ENCODE data around the gene ADAMTS18. TPM values are rescaled to one million over a fixed set of nuclear protein-coding genes. Genes with fewer than 3 reads are reported as not detected.

The ADAMTS18 gene
- polyA plus RNA-seq, 1 of the 3 experiments (the other 2 are of a cell fraction) = under 0.01 TPM

GRCh38 chr16:77327717-77328116 is 107.1 kb downstream of the ADAMTS18 start:
- TF ChIP-seq MAX (IDR thresholded peaks at IDR 0.05; ENCODE audit: low read depth) (no peak), RCOR1 (IDR thresholded peaks at IDR 0.05; ENCODE audit: low read length) (no peak), EP300 (IDR thresholded peaks at IDR 0.05; ENCODE audit: borderline replicate concordance in 1 of 2, low read depth in 1 of 2, low read length in 1 of 2) (no peak), GATA2 (CRISPR knock-in tag; IDR thresholded peaks at IDR 0.05) (no peak)
- TF ChIP-seq, protein P1, sequence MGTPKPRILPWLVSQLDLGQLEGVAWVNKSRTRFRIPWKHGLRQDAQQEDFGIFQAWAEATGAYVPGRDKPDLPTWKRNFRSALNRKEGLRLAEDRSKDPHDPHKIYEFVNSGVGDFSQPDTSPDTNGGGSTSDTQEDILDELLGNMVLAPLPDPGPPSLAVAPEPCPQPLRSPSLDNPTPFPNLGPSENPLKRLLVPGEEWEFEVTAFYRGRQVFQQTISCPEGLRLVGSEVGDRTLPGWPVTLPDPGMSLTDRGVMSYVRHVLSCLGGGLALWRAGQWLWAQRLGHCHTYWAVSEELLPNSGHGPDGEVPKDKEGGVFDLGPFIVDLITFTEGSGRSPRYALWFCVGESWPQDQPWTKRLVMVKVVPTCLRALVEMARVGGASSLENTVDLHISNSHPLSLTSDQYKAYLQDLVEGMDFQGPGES (IDR thresholded peaks at IDR 0.05; ENCODE audit: low read depth, low read length) = no peak

DNA sequence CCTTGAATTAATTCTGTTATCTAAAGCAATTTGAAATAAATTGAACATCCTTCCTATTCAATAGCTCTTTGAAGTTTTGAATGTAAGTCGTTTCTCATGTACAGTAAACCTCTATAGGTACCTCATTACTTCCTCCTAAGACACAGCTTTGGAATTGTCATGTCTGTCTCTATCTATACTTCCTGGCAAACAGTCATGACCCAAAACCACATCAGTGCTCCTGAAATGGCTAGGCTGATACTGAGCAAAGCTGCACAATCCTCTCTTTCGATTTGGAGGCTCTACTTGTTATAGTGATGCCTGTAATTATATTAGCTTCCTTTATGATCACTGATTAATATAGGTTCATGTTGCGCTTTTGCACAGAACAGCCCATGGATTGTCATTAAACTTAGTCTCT is 110.1 kb downstream of the ADAMTS18 start:
- Histone ChIP-seq H3F3A (replicated peaks; ENCODE audit: insufficient read depth) (no peaks in the 10 kb centered on the region), H4K20me1 (ENCODE audit: insufficient read depth) (no peaks in the 10 kb centered on the region), H3K27me3 (ENCODE audit: insufficient read depth) (no peaks in the 10 kb centered on the region), H2AFZ (ENCODE audit: low read depth) (no peak overlapping the region), H3K27ac (ENCODE audit: low read depth in 2 of 2, low read length in 1 of 2) (no peak overlapping the region), H3K9me2 (no peaks in the 10 kb centered on the region), H3K4me1 (ENCODE audit: control insufficient read depth in 1 of 2, insufficient read depth in 2 of 2, low read depth in 1 of 2, low read length in 1 of 2) (no peaks in the 10 kb centered on the region), H3K36me3 (replicated peaks in 1 of 2; ENCODE audit: control insufficient read depth in 1 of 2, insufficient read depth in 2 of 2, low read length in 1 of 2) (no peaks in the 10 kb centered on the region), H3K4me3 (ENCODE audit: low read depth in 2 of 2, low read length in 1 of 2) (no peak overlapping the region), H3K9me3 (no peaks in the 10 kb centered on the region), H3K4me2 (no peak overlapping the region), H3K9ac (no peak overlapping the region), H3K79me2 (ENCODE audit: insufficient read depth) (no peaks in the 10 kb centered on the region)
- ChIA-PET POLR2A (no interaction called here), CTCF (interaction anchor here (1.0 kb wide), 1 partner anchor 31 kb away, joined by 4 read pairs; no protein-coding TSS in a partner anchor)
- no peak for DNase-seq
- TF ChIP-seq RAD21 (IDR thresholded peaks at IDR 0.05; ENCODE audit: low read length) = no peak
- no peak for TF ChIP-seq TEAD4 (IDR thresholded peaks at IDR 0.05; ENCODE audit: borderline replicate concordance, insufficient read depth)
- TF ChIP-seq RCOR1 (IDR thresholded peaks at IDR 0.05; ENCODE audit: low read length) = no peak
- TF ChIP-seq, protein P2, sequence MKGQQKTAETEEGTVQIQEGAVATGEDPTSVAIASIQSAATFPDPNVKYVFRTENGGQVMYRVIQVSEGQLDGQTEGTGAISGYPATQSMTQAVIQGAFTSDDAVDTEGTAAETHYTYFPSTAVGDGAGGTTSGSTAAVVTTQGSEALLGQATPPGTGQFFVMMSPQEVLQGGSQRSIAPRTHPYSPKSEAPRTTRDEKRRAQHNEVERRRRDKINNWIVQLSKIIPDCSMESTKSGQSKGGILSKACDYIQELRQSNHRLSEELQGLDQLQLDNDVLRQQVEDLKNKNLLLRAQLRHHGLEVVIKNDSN (IDR thresholded peaks at IDR 0.05; ENCODE audit: borderline replicate concordance, low read depth) = no peak
- TF ChIP-seq, protein P3, sequence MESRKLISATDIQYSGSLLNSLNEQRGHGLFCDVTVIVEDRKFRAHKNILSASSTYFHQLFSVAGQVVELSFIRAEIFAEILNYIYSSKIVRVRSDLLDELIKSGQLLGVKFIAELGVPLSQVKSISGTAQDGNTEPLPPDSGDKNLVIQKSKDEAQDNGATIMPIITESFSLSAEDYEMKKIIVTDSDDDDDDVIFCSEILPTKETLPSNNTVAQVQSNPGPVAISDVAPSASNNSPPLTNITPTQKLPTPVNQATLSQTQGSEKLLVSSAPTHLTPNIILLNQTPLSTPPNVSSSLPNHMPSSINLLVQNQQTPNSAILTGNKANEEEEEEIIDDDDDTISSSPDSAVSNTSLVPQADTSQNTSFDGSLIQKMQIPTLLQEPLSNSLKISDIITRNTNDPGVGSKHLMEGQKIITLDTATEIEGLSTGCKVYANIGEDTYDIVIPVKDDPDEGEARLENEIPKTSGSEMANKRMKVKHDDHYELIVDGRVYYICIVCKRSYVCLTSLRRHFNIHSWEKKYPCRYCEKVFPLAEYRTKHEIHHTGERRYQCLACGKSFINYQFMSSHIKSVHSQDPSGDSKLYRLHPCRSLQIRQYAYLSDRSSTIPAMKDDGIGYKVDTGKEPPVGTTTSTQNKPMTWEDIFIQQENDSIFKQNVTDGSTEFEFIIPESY (IDR thresholded peaks at IDR 0.05; ENCODE audit: borderline replicate concordance, low read depth) = no peak
- TF ChIP-seq EZH2phosphoT487 (IDR thresholded peaks at IDR 0.05; ENCODE audit: borderline replicate concordance, low read depth) = no peak
- TF ChIP-seq MAX (IDR thresholded peaks at IDR 0.05; ENCODE audit: low read depth) = no peak
- TF ChIP-seq FOSL2 (IDR thresholded peaks at IDR 0.05; ENCODE audit: borderline replicate concordance, low read depth) = no peak
- TF ChIP-seq FOXJ3 (CRISPR knock-in tag; IDR thresholded peaks at IDR 0.05) = no peak
- TF ChIP-seq GABPA (IDR thresholded peaks at IDR 0.05; ENCODE audit: low read depth) = no peak
- TF ChIP-seq, protein P1 (IDR thresholded peaks at IDR 0.05; ENCODE audit: low read depth, low read length) = no peak
- TF ChIP-seq POLR2AphosphoS5 (IDR thresholded peaks at IDR 0.05; ENCODE audit: low read depth, low read length) = no peak
- TF ChIP-seq CHD2 (IDR thresholded peaks at IDR 0.05; ENCODE audit: low read length, partially characterized antibody) = no peak
- no peak for TF ChIP-seq REST (IDR thresholded peaks at IDR 0.05; ENCODE audit: low read depth, low read length)
- TF ChIP-seq GATA2 (CRISPR knock-in tag; IDR thresholded peaks at IDR 0.05) = no peak
- WGBS (ENCODE audit: low lambda C conversion rate) = 47% methylated on average over 3 of the region's 3 CpGs

More at GRCh38 chr16:77327717-77328116, 107.1 kb downstream of the ADAMTS18 start:
- Histone ChIP-seq H3K79me2 (ENCODE audit: insufficient read depth) (no peaks in the 10 kb centered on the region), H3K9me2 (no peaks in the 10 kb centered on the region), H2AFZ (ENCODE audit: low read depth) (no peak overlapping the region), H4K20me1 (ENCODE audit: insufficient read depth) (no peaks in the 10 kb centered on the region), H3K9ac (no peak overlapping the region), H3K9me3 (no peaks in the 10 kb centered on the region), H3K4me2 (no peak overlapping the region), H3K4me3 (ENCODE audit: low read depth in 2 of 2, low read length in 1 of 2) (no peak overlapping the region), H3F3A (replicated peaks; ENCODE audit: insufficient read depth) (no peaks in the 10 kb centered on the region), H3K27ac (ENCODE audit: low read depth in 2 of 2, low read length in 1 of 2) (no peak overlapping the region), H3K4me1 (ENCODE audit: control insufficient read depth in 1 of 2, insufficient read depth in 2 of 2, low read depth in 1 of 2, low read length in 1 of 2) (no peaks in the 10 kb centered on the region), H3K36me3 (replicated peaks in 1 of 2; ENCODE audit: control insufficient read depth in 1 of 2, insufficient read depth in 2 of 2, low read length in 1 of 2) (no peaks in the 10 kb centered on the region), H3K27me3 (ENCODE audit: insufficient read depth) (no peaks in the 10 kb centered on the region)
- no peak for DNase-seq
- POLR2A ChIA-PET = no interaction called here
- WGBS (ENCODE audit: low lambda C conversion rate) = 35% methylated on average over 2 of the region's 2 CpGs
- CTCF ChIA-PET = no interaction called here
